Measurements from ENCODE around the gene PTPRG. TPM values are rescaled to one million over a fixed set of nuclear protein-coding genes. Genes with fewer than 3 reads are reported as not detected.

Gene PTPRG
- total RNA-seq, 1 experiment from 2014 or later: 0.73 TPM

- Histone ChIP-seq H3K9me2 (replicated peaks; ENCODE audit: low read length) (no peaks in the 10 kb centered on the region), H3K4me3 (ENCODE audit: low read length) (no peak overlapping the region), H3K27ac (ENCODE audit: low read length) (no peak overlapping the region), H2AFZ (ENCODE audit: low read length) (no peak overlapping the region), H3K79me2 (ENCODE audit: low read length) (no peaks in the 10 kb centered on the region), H3K4me2 (ENCODE audit: low read length) (no peak overlapping the region), H3F3A (ENCODE audit: low read length, unreplicated experiment) (no peaks in the 10 kb centered on the region), H3K27me3 (ENCODE audit: low read length) (no peaks in the 10 kb centered on the region), H3K9ac (ENCODE audit: low read length) (no peak overlapping the region), H3K9me3 (ENCODE audit: low read length) (no peaks in the 10 kb centered on the region), H4K20me1 (ENCODE audit: low read length) (no peaks in the 10 kb centered on the region), H3K36me3 (ENCODE audit: low read depth, low read length) (no peaks in the 10 kb centered on the region), H3K4me1 (ENCODE audit: insufficient read depth, low read length) (no peaks in the 10 kb centered on the region)
- ChIA-PET CTCF (no interaction called here), POLR2A (ENCODE audit: unreplicated experiment) (no interaction called here)
- DNase-seq (no peak), ATAC-seq (no peak)
- intact Hi-C loops (cut with micrococcal nuclease): no loop called here
- no TSS peak for BruUV-seq (replicated peaks)
- TF ChIP-seq EZH2phosphoT487 (IDR thresholded peaks at IDR 0.05; ENCODE audit: borderline replicate concordance, low read length): no peak
- no peak for TF ChIP-seq EZH2 (IDR thresholded peaks at IDR 0.05; ENCODE audit: low read length, unreplicated experiment)
- TF ChIP-seq CTCF (conservative IDR thresholded peaks at IDR 0.05; ENCODE audit: low read depth, low read length): no peak
These were observed 613.8 kb downstream of the PTPRG start for GRCh38 chr3:62175161-62175560.

- H3K4me1 ChIP-seq (ENCODE audit: insufficient read depth, low read length): no peaks in the 10 kb centered on the region
- ChIA-PET CTCF (no interaction called here), POLR2A (ENCODE audit: unreplicated experiment) (no interaction called here)
- no peak overlapping the region for H3K4me2 ChIP-seq (ENCODE audit: low read length)
- no peaks in the 10 kb centered on the region for H3K9me2 ChIP-seq (replicated peaks; ENCODE audit: low read length)
- intact Hi-C loops (cut with micrococcal nuclease): no loop called here
- TF ChIP-seq CTCF (conservative IDR thresholded peaks at IDR 0.05; ENCODE audit: low read depth, low read length) (no peak), EZH2phosphoT487 (IDR thresholded peaks at IDR 0.05; ENCODE audit: borderline replicate concordance, low read length) (no peak), EZH2 (IDR thresholded peaks at IDR 0.05; ENCODE audit: low read length, unreplicated experiment) (no peak)
- no peaks in the 10 kb centered on the region for H3K9me3 ChIP-seq (ENCODE audit: low read length)
- H3K27me3 ChIP-seq (ENCODE audit: low read length): no peaks in the 10 kb centered on the region
- H3F3A ChIP-seq (ENCODE audit: low read length, unreplicated experiment): no peaks in the 10 kb centered on the region
- H3K79me2 ChIP-seq (ENCODE audit: low read length): no peaks in the 10 kb centered on the region
- H3K4me3 ChIP-seq (ENCODE audit: low read length): no peak overlapping the region
- H4K20me1 ChIP-seq (ENCODE audit: low read length): no peaks in the 10 kb centered on the region
- no peak for ATAC-seq
- no peak overlapping the region for H2AFZ ChIP-seq (ENCODE audit: low read length)
- H3K9ac ChIP-seq (ENCODE audit: low read length): no peak overlapping the region
- no peak for DNase-seq
- H3K27ac ChIP-seq (ENCODE audit: low read length): no peak overlapping the region
- no peaks in the 10 kb centered on the region for H3K36me3 ChIP-seq (ENCODE audit: low read depth, low read length)
- no TSS peak for BruUV-seq (replicated peaks)
These were observed 616.7 kb downstream of the PTPRG start for GRCh38 chr3:62178032-62178431.

GRCh38 chr3:62178739-62179600 lies 617.6 kb downstream of the PTPRG start:
- no peaks in the 10 kb centered on the region for H3K9me3 ChIP-seq (ENCODE audit: low read length)
- no peaks in the 10 kb centered on the region for H4K20me1 ChIP-seq (ENCODE audit: low read length)
- H3K27me3 ChIP-seq (ENCODE audit: low read length): no peaks in the 10 kb centered on the region
- DNase-seq: no peak
- intact Hi-C loops (cut with micrococcal nuclease): no loop called here
- ChIA-PET CTCF (no interaction called here), POLR2A (ENCODE audit: unreplicated experiment) (no interaction called here)
- TF ChIP-seq EZH2 (IDR thresholded peaks at IDR 0.05; ENCODE audit: low read length, unreplicated experiment) (no peak), CTCF (conservative IDR thresholded peaks at IDR 0.05; ENCODE audit: low read depth, low read length) (no peak), EZH2phosphoT487 (IDR thresholded peaks at IDR 0.05; ENCODE audit: borderline replicate concordance, low read length) (no peak)
- H3K27ac ChIP-seq (ENCODE audit: low read length): no peak overlapping the region
- no peak overlapping the region for H3K4me3 ChIP-seq (ENCODE audit: low read length)
- BruUV-seq (replicated peaks): no TSS peak
- no peak for ATAC-seq
- H3K79me2 ChIP-seq (ENCODE audit: low read length): no peaks in the 10 kb centered on the region
- no peaks in the 10 kb centered on the region for H3K36me3 ChIP-seq (ENCODE audit: low read depth, low read length)
- H3F3A ChIP-seq (ENCODE audit: low read length, unreplicated experiment): no peaks in the 10 kb centered on the region
- no peaks in the 10 kb centered on the region for H3K9me2 ChIP-seq (replicated peaks; ENCODE audit: low read length)
- no peak overlapping the region for H2AFZ ChIP-seq (ENCODE audit: low read length)
- no peaks in the 10 kb centered on the region for H3K4me1 ChIP-seq (ENCODE audit: insufficient read depth, low read length)
- no peak overlapping the region for H3K4me2 ChIP-seq (ENCODE audit: low read length)
- H3K9ac ChIP-seq (ENCODE audit: low read length): no peak overlapping the region

Measured in PC-3 (cell line).